Endometrial microvascular endothelial cells (primary cell): Measurements from ENCODE around the gene OTP. TPM values are rescaled to one million over a fixed set of nuclear protein-coding genes. Genes with fewer than 3 reads are reported as not detected.

Experiments
- in situ Hi-C: cut with HindIII; loops from 2 replicates; pipeline ENCODE4 v1.10.0; 2017; ENCODE audit warnings: low sequenced_read_pairs, low pct_unique_long_range_greater_than_20kb; ENCODE audit errors: inconsistent ontology term
- total RNA-seq: library from RNA; depleted of rRNA; stranded (reverse); fragments of >200 nt; gene quantifications from one replicate; pipeline ENCODE4 v1.2.3, GENCODE V29; 2015; ENCODE audit errors: inconsistent ontology term

The OTP gene
- not detected for total RNA-seq

DNA sequence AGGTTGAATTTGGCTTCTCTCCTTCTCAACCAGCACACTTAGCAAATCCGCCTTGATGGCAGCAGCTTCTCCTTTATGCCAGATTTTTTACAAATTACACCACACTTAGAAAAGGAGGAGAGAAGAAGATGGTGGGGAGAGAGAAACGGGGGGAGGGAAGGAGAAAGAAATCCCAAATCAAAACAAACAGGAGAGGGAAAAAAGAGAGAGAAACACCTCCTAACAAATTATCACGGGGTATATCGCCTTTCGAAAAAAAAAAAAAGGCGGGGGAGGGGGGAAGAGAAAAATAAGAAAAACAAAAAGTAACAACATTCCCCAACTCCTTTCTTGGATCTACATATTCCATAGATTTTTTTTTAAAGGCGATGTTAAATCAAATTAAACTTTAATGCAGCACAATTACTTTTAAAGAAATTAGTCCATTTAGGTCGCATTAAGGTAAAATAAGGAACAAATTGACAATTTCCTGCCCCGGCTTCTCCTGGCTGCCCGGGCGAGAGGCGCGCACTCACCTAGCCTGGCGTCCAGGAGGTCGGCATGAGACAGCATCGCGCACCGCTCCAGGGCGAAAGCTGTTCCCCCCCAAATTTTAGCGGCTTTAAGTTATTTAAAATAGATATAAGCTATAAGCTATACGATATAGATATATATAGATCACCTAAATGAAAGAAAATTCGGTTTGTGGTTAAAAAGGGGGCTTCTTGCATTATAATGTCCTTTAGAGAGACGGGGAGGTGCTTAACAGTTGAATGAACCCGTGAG lies at the start of gene OTP:
OTP (minus strand) TSS at position 716 of the 765 bp plus-strand sequence; CDS start at position 552, 164 bp downstream.
- in situ Hi-C loops: no loop called here

DNA sequence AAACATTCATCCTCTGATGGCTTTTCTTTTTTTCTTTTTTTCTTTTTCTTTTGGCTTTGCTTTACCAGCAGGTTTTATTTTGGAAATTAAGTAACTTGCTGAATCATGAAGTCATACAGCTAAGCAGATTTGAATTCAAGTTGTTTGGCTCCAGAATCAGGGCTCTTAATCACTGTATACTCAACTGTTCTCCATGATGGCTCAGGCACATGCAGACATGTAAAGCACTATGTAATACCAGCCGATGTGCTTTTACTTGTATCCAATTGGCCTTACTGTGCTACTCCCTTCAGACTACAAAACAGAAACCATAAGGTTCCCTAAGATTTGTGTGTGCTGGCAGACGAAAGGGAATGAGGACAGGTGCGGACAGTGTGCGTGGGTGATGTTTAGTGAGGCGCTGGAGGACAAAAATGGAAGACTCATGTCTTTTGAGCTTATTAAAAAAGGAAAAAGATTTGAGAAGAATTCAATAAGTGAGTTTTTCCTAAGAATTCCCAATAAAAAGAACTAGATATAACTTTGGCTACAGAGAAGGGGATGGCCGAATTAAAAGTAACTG lies 44.7 kb upstream of the OTP start:
- in situ Hi-C loops: no loop called here

DNA sequence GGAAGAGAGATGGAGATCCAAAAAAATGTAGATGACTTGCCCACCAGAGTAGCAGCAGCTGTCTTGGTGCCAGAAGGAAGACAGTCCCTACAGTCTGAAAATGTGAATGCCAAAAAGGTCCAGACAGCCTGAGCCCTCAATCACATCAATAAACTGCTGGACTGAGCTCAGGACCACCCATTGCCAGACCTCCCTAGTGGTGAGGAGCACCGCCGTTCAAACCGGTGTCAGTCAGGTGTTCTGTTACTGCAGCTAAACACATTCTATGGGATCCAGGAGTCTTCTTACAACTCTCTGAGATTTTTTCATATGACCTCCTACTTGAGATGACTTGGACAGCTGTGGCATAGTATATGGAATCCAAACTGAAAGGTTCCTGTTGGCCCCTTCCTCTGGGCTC lies 32.0 kb upstream of the OTP start:
- in situ Hi-C loops: no loop called here

DNA sequence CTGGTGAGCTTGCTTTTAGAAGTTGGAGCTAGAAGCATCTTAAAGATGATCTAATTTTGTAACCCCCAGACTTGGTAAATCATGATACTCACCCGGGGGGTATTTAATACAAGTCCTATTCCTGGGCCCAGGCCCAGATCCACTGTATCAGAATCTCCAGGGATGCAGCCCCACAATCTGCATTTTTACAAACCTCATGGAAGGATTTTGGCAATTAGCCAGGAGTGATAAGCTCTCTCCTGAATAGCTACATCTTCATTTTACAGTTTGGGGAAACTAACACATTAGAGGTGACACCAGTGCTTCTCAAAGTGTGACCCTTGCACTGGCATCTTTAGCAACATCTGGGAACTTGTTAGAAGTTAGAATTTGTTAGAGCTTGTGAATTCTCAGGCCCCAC lies 31.2 kb upstream of the OTP start:
- in situ Hi-C loops: no loop called here

DNA sequence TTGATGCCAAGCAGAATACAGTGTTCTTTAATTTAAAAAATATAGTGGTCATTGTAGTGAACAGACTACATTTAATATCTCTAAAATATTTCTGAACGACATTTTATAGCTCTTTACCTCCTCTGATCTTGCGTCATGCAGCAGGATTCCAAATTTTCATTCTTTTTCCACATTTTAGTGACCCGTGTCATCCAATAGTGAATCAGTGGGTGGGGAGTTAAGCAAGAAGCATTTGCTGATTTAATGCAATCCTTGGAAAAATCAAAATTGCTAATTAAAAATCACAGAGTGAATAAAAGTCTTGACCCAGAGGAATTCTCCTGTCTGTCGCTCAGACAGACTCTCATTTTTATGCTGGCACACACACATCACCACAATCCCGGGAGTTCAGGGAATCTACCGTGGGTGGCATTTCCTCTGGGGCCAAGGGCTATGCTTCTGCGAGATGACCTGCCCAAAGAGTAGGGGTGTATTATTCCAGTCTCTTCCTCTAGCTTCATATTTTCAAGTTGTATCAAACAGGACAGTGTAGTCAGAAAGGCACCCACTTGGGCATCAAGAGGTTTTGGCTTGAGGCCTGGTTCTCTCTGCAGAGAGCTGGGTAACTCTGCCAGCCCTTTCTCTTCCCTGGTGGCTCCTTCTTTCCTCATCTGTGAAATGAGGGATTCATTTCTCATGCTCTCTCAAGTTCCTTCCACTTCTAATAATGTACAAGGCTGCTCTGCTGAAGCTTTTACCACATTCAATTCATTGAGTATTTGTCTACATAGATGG lies 24.8 kb upstream of the OTP start:
- in situ Hi-C loops: no loop called here

DNA sequence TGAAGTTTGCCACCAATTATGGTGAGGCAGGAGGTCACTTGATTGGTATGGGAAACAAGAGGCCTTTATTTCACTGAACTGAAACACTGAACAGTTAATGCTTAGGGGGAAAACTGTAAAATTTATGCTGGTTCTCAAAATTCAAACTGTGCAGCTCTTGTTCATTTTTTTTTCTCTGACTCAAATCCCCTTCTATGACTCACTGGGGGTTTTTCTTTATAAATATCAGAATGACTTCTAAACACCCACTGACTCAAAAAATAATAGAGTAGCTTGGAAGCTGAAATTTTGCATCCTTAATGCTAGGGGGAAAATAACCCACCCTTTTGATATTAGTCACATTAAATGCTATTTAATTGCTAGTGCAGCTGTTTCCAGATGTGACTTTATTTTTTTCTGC lies 24.1 kb upstream of the OTP start:
- in situ Hi-C loops: no loop called here

DNA sequence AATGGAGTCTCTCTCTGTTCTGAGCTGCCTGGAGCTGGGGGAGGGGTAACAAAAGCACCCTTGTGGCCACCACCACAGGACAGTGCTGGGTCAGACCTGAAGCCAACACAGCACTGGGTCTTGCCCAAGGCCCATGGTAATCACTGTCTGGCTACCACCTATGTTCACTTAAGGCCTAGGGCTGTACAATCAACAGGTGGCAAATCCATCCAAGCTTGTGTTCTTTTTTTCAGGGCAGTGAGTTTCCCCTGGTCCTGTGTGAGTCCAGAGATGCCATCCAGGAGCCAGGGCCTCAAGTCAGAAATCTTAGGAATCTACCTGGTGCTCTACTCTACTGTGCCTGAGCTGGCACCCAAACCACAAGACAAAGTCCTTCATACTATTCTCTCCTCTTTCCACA lies 20.1 kb upstream of the OTP start:
- in situ Hi-C loops: no loop called here

DNA sequence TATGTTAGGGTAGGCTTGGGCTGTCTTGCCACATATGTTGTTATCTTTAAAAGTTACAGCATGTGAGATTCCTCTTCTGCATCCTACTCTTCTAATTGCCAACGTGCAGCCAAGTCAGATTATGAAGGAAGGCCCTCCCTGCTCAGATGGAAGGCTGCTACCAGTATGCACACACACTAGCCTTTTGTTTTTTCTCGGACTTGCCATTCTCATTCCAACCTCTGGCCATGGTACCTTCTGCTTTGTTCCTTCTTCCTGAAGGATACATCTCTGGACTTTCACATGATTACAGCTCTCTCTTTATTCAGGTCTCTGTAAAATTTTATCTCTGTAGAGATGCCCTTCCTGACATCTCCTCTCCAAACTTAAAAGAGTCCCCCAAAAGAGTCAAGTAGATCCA lies 12.8 kb upstream of the OTP start:
- in situ Hi-C loops: no loop called here

DNA sequence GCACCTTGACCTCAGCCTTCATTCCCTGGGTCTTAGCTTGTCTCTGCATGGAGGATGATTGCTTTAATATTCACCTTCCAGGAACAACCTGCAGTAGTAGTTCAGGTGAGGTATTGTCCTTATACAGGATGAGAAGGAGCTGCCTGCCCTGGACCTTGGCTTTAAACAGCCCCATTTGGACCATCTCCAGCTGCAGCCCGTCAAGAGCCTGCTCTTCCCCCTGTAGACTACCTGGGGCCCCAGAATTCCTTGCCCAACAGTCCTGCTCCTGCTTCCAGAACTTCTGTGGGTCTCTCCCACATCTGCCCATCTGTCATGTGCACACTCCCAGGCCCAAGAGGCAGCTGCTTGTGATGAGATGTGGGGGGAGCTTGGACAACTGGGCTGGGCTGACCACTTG lies 12.2 kb upstream of the OTP start:
- in situ Hi-C loops: no loop called here

DNA sequence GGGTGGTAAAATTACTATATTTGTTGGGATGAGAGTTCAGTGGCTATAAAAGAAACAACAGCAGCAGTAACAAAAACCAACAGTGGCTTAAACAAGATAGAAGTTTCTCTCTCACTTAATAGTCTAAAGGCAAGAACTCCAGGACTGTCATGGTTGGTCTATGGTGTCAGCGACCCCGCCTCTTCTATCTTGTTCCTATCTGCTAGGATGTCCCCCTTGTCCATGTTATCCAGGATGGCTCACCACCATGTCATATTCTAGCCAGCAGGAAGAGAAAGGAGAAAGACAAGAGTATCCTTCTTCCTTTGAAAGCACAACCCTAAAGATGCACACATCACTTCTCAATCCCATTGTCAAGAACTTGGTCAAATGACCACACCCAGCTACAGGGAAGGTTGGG lies 11.3 kb upstream of the OTP start:
- in situ Hi-C loops: no loop called here

DNA sequence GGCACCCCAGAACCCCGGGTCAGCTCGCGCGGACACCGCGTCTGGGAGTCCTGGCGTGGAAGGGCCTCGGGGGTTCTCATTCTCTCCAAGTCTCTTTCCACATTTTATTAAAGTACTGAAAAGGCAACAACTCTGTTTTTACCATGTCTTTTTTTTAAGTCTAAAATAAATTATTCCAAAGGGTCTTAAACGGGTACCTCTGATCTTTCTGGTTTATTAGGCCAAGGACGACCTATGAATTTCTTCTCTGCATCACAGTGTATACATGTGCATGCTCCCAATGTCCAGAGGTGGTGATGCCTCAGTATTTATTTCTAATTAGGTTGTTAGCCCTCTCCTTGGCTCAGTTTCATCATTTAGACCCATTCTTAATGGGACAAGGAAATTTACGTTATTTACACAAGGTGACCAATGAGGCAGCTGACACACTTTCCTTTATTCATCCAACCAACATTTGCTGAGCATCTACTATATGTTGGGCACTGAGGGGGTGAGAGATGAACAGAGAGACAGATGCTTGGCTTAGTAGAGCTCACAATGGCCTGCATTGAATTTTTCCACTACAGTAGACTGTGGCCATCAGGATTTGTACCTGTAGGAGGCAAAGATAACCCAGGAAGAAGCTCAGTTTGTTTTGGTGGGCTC lies 7.6 kb upstream of the OTP start:
- in situ Hi-C loops: no loop called here

DNA sequence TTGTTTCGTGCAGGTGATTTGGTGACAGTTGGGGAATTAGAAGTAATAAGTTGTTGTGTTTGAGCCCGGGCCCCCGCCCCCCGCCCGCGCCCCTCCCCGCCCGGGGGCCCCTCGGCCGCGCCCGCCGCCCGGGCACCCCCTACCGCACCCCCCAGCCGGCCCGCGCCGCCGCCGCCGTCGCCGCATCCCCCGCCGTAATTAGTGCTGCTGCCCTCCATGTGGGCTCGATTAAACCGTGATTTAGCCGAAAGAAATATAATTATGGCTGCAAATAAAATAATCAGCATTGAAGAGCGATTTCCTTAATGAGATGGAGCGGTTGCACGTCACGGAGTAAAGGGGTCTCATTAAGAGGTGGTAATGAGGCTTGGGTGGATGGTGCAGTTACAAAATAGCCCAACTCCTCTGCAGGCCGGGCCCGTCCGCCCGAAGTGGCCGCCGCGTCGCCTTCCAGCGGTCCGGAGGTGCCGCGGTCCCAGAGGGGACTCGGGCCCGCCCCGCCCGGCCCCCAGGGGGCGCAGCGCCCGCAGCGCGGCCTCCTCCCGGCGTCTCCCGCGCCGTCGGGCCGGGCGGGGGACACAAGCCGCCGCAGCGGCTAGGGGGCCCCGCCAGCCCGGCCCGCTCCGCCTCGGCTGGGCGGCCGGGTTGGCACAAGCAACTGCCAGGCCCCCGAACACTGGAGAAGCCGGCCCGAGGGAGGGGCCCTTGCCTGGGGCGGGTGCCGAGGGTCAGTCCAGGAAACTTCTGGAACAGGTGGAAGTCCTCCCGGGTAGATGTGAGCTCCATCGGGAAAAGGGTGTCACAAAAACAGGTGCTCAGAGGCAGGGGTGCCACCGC lies 6.9 kb upstream of the OTP start:
- in situ Hi-C loops: no loop called here

DNA sequence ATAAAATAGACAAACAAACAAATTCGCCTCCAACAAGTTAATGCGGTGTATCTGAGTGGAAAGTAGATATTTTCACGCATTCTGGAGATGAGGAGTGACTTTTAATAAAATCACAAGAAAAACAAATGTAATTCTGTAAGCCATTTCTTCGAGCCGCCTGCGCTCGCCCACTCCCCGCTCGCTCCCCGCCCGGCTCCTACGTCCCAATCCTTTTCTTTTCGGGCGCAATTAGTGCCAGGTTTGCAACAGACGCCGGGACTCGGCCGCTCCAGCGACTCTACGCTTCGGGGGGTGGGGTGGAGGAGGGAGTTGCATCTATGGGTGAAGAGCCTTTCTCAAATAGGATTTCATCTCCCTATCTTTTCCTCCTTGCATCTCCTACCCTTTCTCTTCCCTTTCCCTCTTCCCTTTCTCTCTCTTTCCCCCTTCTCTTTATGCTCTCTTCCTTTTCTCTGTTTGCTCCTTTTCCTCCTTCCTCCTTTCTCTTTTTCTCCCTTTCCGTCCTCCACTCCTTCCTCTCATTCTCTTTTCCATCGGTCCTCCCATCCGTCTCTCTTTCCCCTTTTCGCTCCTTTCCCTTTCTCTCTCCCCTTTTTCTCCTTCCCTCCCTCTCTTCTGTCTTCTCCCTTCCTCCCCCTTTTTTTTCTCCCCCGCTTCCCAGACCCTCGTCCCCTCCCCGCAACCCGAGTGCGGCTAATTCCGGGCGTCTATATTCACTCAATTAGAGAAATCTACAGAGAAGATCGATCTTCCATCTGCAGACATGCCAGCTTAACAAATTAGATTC lies 6.1 kb upstream of the OTP start:
- in situ Hi-C loops: no loop called here

DNA sequence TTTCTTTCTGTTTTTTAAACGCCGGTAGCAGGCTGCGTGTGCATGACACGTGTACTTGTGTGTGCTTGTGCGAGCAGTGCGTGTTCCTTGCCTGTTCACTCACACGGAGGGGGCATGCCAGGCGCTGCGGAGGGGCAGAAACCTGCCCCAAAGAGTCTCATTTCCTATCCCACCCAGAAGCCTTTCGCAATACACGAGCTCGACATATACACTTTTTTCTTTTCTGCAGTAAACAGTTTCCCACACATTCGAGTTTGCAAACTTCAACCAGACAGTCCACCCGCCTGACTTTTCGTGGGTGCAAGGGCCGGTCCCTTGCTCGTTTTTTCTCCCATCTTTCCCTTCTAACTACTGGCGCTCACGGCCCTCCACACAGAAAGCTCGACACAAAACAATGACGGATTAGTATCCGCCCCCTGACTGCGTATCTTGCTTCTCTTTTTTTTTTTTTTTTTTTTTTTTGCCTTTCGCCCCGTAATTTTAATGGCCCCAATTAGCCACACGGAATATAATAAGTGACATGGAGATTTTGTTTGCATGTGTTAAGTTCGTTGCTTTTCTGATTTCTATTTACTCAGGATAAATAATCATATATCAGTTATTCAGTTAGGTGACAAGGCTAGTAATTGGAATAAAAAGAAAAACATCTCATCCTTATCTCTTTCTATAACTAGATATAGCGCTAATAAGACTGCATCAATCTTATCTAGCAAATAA lies 5.3 kb upstream of the OTP start:
- in situ Hi-C loops: no loop called here

DNA sequence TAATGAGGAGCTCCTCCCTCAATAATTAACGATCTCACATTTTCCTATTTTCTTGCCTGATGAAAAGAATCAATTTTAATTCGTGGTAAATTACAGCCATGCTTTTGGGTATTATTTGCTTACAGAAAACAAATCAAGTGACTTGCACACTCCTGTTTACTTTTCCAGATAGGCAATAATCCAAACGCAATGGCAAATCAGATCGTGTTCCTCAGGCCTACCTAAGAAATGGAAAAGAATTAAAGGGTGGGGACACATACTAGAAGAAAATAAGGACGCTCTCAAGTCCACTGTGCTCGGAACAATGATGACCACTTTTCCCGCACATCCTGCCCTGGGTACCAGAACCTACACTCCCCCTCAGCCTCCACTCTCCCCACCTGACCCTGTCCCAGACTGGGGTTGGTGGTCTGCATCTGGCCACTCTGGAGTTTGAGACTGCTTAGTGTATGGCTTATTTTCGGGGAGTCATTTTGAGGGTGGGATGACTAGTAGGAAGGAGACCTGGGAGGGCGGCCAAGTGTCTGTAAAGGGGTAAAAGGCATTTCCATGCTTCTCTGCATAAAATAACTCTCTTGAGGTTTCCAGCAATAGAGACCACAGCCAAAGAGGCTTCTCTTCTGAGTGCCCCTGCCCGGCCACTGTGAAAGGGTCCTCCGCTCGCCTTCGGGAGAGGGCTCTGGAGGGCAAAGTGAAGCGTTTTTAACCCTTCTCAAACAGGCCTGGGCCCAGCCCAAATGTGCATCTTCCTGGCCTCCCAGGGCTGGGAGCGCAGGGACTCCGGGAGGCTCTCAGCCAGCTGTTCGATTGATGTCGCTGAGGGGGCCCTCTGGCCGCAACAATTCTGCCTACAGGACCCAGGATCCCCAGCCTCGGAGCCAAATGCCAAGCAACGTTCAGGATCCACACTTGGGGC lies 4.5 kb upstream of the OTP start:
- in situ Hi-C loops: no loop called here

DNA sequence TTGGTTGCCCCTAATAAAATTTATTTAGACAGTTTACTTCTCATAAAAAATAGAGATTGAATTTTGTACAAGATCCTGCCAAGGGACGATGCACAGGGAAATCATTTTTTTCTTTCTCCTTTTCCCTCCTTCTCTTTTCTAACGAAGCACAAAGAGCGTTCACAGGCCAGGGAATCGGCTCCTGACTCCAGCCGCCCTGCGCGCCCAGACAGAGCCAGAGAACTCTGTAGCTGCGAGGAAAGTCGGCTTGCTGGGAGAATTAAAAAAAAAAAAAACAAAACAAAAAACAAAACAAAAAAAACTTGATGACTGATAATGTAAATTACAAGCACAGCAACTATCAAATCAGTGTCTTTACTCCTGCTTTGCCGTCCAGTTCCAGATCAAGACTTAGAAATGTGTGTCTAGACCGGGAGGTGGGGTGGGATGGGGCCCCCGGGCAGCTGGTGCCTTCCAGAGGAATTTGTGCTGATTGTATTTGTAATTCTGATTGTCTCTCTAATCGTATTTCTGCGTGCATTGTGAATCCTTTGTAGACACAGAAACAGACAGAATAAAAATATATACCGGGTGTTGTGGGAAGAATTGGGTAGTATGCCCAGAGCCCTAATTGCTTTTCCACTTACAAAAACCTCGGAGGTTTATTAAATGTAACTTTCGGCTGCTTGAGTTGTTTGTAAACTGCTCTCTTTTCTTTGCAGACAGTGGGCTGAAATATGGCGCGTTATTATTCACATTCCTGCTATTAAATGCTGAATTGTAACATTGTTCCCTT lies 3.6 kb upstream of the OTP start:
- in situ Hi-C loops: no loop called here
